Measurements from ENCODE around the gene NSD1.

DNA sequence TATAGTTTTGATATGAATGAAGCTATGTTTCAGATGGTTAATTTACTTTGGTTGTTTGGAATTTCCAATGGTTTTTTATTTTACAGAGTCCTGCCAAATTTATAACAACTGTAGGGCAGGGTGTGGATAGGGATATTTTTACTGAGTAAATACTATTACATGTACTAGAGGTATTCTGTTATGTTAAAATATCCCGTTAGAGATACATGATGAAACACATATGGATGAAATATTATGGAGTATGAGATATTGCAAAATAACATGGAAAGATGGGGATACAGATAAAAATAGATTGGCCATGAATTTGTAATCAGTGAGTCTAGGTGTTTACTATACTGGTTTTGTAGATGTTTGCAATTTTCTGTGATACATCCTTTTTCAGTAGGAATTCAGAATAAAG lies 93.3 kb downstream of the NSD1 start:
- TF ChIP-seq, protein P1, sequence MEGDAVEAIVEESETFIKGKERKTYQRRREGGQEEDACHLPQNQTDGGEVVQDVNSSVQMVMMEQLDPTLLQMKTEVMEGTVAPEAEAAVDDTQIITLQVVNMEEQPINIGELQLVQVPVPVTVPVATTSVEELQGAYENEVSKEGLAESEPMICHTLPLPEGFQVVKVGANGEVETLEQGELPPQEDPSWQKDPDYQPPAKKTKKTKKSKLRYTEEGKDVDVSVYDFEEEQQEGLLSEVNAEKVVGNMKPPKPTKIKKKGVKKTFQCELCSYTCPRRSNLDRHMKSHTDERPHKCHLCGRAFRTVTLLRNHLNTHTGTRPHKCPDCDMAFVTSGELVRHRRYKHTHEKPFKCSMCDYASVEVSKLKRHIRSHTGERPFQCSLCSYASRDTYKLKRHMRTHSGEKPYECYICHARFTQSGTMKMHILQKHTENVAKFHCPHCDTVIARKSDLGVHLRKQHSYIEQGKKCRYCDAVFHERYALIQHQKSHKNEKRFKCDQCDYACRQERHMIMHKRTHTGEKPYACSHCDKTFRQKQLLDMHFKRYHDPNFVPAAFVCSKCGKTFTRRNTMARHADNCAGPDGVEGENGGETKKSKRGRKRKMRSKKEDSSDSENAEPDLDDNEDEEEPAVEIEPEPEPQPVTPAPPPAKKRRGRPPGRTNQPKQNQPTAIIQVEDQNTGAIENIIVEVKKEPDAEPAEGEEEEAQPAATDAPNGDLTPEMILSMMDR (IDR thresholded peaks at IDR 0.05): no peak
- no peak for TF ChIP-seq EP300 (IDR thresholded peaks at IDR 0.05)

Data from gastroesophageal sphincter (tissue), 3 donors.